Coronary artery (tissue), 2 donors: ENCODE results near the gene LSM14B.
"Not testable (repeated sequence)": the region's sequence is repeated elsewhere in the genome, so short reads cannot be mapped to it uniquely, and the experiment has no call there.

Experiments
- DNase-seq: peaks from one replicate; pipeline ENCODE4 v3.0.0-alpha.2; 2017; ENCODE audit warnings: low spot score
- H3K27ac ChIP-seq, 2 donors: fragments of 200-600 bp; sonication (generic); one replicate each; pipeline ENCODE4 v1.5.1; 2016 to 2019
- H3K4me3 ChIP-seq: fragments of 200-600 bp; sonication (generic); 2 replicates; pipeline ENCODE4 v1.5.1; 2016; ENCODE audit warnings: mild to moderate bottlenecking, moderate library complexity
- CTCF ChIP-seq: fragments of 200-600 bp; sonication (generic); IDR thresholded peaks from one replicate; pipeline ENCODE4 v1.5.1; 2019; ENCODE audit warnings: antibody characterized with exemption

The LSM14B gene

DNA sequence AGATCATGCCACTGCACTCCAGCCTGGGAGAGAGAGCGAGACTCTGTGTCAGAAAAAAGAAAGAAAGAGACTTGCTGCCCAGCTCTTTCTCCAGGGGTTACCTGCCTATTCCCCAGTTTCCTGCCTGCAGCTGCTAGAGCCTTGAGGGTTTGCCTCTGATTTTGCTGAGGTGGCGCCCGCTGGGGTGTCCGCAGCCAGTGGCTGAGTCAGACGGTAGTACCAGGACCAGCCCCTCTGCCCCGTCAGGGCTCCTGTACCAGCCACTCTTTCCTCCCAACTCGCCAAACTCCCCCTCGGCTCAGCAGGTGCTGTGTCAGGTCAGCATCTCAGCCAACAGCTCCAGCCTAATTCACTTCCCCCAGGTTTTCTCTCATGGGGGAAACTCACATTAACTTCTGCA, 7.4 kb upstream of the LSM14B start:
- no peak for DNase-seq
- Histone ChIP-seq H3K27ac (no peak overlapping the region), H3K4me3 (no peak overlapping the region)
- no peak for TF ChIP-seq CTCF

- H3K27ac ChIP-seq, H3K4me3 ChIP-seq, DNase-seq: not testable (repeated sequence)
Observed at GRCh38 chr20:62115800-62116407, 6.4 kb upstream of the LSM14B start.

GRCh38 chr20:62116558-62117361, 5.5 kb upstream of the LSM14B start:
- no peak for DNase-seq
- Histone ChIP-seq H3K4me3 (no peak overlapping the region), H3K27ac (no peak overlapping the region)
- no peak for TF ChIP-seq CTCF

GRCh38 chr20:62117362-62117646, 5.0 kb upstream of the LSM14B start:
- no peak for TF ChIP-seq CTCF
- no peak overlapping the region for H3K27ac ChIP-seq
- no peak overlapping the region for H3K4me3 ChIP-seq
- DNase-seq: no peak

- DNase-seq: no peak
- H3K27ac ChIP-seq: no peak overlapping the region
- no peak for TF ChIP-seq CTCF
- H3K4me3 ChIP-seq: no peak overlapping the region
Observed at GRCh38 chr20:62117658-62118057, 4.6 kb upstream of the LSM14B start.

- no peak for DNase-seq
- Histone ChIP-seq H3K4me3 (no peak overlapping the region), H3K27ac (no peak overlapping the region)
- TF ChIP-seq CTCF: no peak
Observed at GRCh38 chr20:62118113-62119043, 3.9 kb upstream of the LSM14B start.

DNA sequence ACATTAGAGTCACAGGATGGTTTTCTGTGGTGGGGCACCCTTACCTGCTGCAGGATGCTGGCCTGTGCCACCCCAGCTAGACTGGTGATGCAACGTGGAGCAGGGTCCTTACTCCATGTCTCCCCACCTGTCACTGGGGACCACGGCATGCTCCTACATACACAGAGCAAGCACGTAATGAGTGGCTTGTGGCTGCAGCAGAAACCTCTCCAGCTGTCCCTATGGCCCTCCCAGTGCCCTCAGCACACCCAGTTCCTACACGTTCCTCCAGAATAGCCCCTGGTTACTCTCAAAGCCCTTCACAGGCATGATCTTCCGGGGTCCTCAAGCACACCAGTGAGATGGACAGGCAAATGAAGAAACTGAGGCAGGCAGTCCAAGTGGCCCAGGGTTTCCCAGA, 3.2 kb upstream of the LSM14B start:
- TF ChIP-seq CTCF: no peak
- no peak for DNase-seq
- no peak overlapping the region for H3K4me3 ChIP-seq
- H3K27ac ChIP-seq: peak overlapping the region in 1 of 2 donors; percentile 58
